ENCODE measurements around the gene KLHL7.

The KLHL7 gene, protein sequence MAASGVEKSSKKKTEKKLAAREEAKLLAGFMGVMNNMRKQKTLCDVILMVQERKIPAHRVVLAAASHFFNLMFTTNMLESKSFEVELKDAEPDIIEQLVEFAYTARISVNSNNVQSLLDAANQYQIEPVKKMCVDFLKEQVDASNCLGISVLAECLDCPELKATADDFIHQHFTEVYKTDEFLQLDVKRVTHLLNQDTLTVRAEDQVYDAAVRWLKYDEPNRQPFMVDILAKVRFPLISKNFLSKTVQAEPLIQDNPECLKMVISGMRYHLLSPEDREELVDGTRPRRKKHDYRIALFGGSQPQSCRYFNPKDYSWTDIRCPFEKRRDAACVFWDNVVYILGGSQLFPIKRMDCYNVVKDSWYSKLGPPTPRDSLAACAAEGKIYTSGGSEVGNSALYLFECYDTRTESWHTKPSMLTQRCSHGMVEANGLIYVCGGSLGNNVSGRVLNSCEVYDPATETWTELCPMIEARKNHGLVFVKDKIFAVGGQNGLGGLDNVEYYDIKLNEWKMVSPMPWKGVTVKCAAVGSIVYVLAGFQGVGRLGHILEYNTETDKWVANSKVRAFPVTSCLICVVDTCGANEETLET

GRCh38 chr7:23105644-23106056 is at the start of gene KLHL7:
Gene KLHL7, plus strand, starts transcription at chr7:23105785. Its CDS starts 242 bp downstream, at chr7:23106027.
- DNase-seq (ENCODE audit: low read depth) = peak; percentile 99
- H3K4me1 ChIP-seq (ENCODE audit: control insufficient read depth, insufficient read depth, low read length) = peaks cover 32% of the 10 kb centered on the region
- peaks cover 4% of the 10 kb centered on the region for H3K9me3 ChIP-seq (ENCODE audit: control insufficient read depth, low read length)
- H3K36me3 ChIP-seq (ENCODE audit: control insufficient read depth, insufficient read depth, low read length, severe bottlenecking) = no peaks in the 10 kb centered on the region
- H3K9ac ChIP-seq (ENCODE audit: low read length) = peak within 1 kb of the TSS; percentile 98
- no peaks in the 10 kb centered on the region for H3K27me3 ChIP-seq (replicated peaks; ENCODE audit: control insufficient read depth, insufficient read depth, low read length)
- peak within 1 kb of the TSS; percentile 99 for H3K4me3 ChIP-seq (ENCODE audit: low read length)

- Histone ChIP-seq H3K36me3 (ENCODE audit: control insufficient read depth, insufficient read depth, low read length, severe bottlenecking) (no peaks in the 10 kb centered on the region), H3K27me3 (replicated peaks; ENCODE audit: control insufficient read depth, insufficient read depth, low read length) (no peaks in the 10 kb centered on the region), H3K4me1 (ENCODE audit: control insufficient read depth, insufficient read depth, low read length) (peaks cover 11% of the 10 kb centered on the region), H3K9me3 (ENCODE audit: control insufficient read depth, low read length) (no peaks in the 10 kb centered on the region), H3K9ac (ENCODE audit: low read length) (peak overlapping the region; percentile 15), H3K4me3 (ENCODE audit: low read length) (peak overlapping the region; percentile 63)
- DNase-seq (ENCODE audit: low read depth) = no peak
Measured at GRCh38 chr7:23058408-23059096, 47.0 kb upstream of the KLHL7 start.

GRCh38 chr7:23061327-23061726 is 44.3 kb upstream of the KLHL7 start:
- Histone ChIP-seq H3K27me3 (replicated peaks; ENCODE audit: control insufficient read depth, insufficient read depth, low read length) (no peaks in the 10 kb centered on the region), H3K9me3 (ENCODE audit: control insufficient read depth, low read length) (no peaks in the 10 kb centered on the region), H3K4me3 (ENCODE audit: low read length) (no peak overlapping the region), H3K36me3 (ENCODE audit: control insufficient read depth, insufficient read depth, low read length, severe bottlenecking) (no peaks in the 10 kb centered on the region), H3K9ac (ENCODE audit: low read length) (no peak overlapping the region), H3K4me1 (ENCODE audit: control insufficient read depth, insufficient read depth, low read length) (peaks cover 16% of the 10 kb centered on the region)
- no peak for DNase-seq (ENCODE audit: low read depth)

- Histone ChIP-seq H3K27me3 (replicated peaks; ENCODE audit: control insufficient read depth, insufficient read depth, low read length) (no peaks in the 10 kb centered on the region), H3K36me3 (ENCODE audit: control insufficient read depth, insufficient read depth, low read length, severe bottlenecking) (no peaks in the 10 kb centered on the region), H3K9ac (ENCODE audit: low read length) (no peak overlapping the region), H3K4me1 (ENCODE audit: control insufficient read depth, insufficient read depth, low read length) (peaks cover 26% of the 10 kb centered on the region), H3K4me3 (ENCODE audit: low read length) (no peak overlapping the region), H3K9me3 (ENCODE audit: control insufficient read depth, low read length) (no peaks in the 10 kb centered on the region)
- DNase-seq (ENCODE audit: low read depth) = no peak
Measured at GRCh38 chr7:23062452-23062851, 43.1 kb upstream of the KLHL7 start.

GRCh38 chr7:23065974-23066373 is 39.6 kb upstream of the KLHL7 start:
- H3K36me3 ChIP-seq (ENCODE audit: control insufficient read depth, insufficient read depth, low read length, severe bottlenecking) = no peaks in the 10 kb centered on the region
- no peak for DNase-seq (ENCODE audit: low read depth)
- no peak overlapping the region for H3K9ac ChIP-seq (ENCODE audit: low read length)
- H3K27me3 ChIP-seq (replicated peaks; ENCODE audit: control insufficient read depth, insufficient read depth, low read length) = no peaks in the 10 kb centered on the region
- H3K4me3 ChIP-seq (ENCODE audit: low read length) = no peak overlapping the region
- no peaks in the 10 kb centered on the region for H3K9me3 ChIP-seq (ENCODE audit: control insufficient read depth, low read length)
- H3K4me1 ChIP-seq (ENCODE audit: control insufficient read depth, insufficient read depth, low read length) = peaks cover 23% of the 10 kb centered on the region

GRCh38 chr7:23067271-23067670 is 38.3 kb upstream of the KLHL7 start:
- H3K9ac ChIP-seq (ENCODE audit: low read length) = peak overlapping the region; percentile 25
- peak; percentile 28 for DNase-seq (ENCODE audit: low read depth)
- H3K4me1 ChIP-seq (ENCODE audit: control insufficient read depth, insufficient read depth, low read length) = peaks cover 29% of the 10 kb centered on the region
- no peaks in the 10 kb centered on the region for H3K9me3 ChIP-seq (ENCODE audit: control insufficient read depth, low read length)
- no peaks in the 10 kb centered on the region for H3K27me3 ChIP-seq (replicated peaks; ENCODE audit: control insufficient read depth, insufficient read depth, low read length)
- H3K4me3 ChIP-seq (ENCODE audit: low read length) = peak overlapping the region; percentile 39
- H3K36me3 ChIP-seq (ENCODE audit: control insufficient read depth, insufficient read depth, low read length, severe bottlenecking) = no peaks in the 10 kb centered on the region

DNA sequence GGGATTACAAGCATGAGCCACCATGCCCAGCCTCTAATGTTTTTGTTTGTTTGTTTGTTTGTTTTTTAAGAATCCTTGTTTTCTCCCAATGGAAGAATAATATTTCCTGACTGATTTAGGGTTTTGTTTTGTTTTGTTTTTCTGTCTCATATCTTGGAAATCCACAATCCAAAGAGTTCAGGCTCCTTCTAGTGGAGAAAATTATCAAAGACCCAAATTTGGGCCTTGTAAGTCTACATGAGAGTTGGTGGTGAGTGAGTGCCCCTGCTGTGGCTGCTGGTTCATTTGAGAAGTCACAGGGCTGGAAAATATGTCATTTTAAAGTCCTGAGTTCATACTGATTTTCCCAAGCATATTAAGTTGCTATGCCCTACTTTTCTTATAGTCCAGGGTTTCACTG is 33.5 kb upstream of the KLHL7 start:
- peaks cover 24% of the 10 kb centered on the region for H3K4me1 ChIP-seq (ENCODE audit: control insufficient read depth, insufficient read depth, low read length)
- H3K27me3 ChIP-seq (replicated peaks; ENCODE audit: control insufficient read depth, insufficient read depth, low read length) = no peaks in the 10 kb centered on the region
- no peak overlapping the region for H3K4me3 ChIP-seq (ENCODE audit: low read length)
- peak overlapping the region; percentile 56 for H3K9ac ChIP-seq (ENCODE audit: low read length)
- no peaks in the 10 kb centered on the region for H3K9me3 ChIP-seq (ENCODE audit: control insufficient read depth, low read length)
- no peaks in the 10 kb centered on the region for H3K36me3 ChIP-seq (ENCODE audit: control insufficient read depth, insufficient read depth, low read length, severe bottlenecking)
- DNase-seq (ENCODE audit: low read depth) = peak; percentile 58

DNA sequence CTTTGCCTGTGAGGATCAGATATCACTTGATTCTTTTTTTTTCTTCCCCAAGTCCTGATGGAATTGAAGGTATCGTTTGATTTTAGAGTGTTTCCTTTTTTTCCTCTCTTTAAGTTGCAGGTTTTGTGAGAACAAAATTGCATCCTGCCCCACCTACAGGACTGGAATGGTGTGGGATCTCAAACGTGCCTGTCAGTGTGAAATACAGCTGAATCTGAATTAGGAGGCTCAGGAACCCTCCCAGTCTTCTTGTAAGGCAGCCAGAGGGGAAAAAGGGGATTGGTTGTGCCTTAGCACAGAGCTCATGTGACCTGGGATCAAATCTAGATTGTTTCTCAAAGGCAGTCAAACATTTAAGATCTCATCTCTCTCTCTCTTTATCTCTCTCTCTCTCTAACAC is 32.7 kb upstream of the KLHL7 start:
- Histone ChIP-seq H3K9me3 (ENCODE audit: control insufficient read depth, low read length) (no peaks in the 10 kb centered on the region), H3K36me3 (ENCODE audit: control insufficient read depth, insufficient read depth, low read length, severe bottlenecking) (no peaks in the 10 kb centered on the region), H3K27me3 (replicated peaks; ENCODE audit: control insufficient read depth, insufficient read depth, low read length) (no peaks in the 10 kb centered on the region), H3K4me1 (ENCODE audit: control insufficient read depth, insufficient read depth, low read length) (peaks cover 17% of the 10 kb centered on the region), H3K9ac (ENCODE audit: low read length) (peak overlapping the region; percentile 56), H3K4me3 (ENCODE audit: low read length) (no peak overlapping the region)
- no peak for DNase-seq (ENCODE audit: low read depth)

DNA sequence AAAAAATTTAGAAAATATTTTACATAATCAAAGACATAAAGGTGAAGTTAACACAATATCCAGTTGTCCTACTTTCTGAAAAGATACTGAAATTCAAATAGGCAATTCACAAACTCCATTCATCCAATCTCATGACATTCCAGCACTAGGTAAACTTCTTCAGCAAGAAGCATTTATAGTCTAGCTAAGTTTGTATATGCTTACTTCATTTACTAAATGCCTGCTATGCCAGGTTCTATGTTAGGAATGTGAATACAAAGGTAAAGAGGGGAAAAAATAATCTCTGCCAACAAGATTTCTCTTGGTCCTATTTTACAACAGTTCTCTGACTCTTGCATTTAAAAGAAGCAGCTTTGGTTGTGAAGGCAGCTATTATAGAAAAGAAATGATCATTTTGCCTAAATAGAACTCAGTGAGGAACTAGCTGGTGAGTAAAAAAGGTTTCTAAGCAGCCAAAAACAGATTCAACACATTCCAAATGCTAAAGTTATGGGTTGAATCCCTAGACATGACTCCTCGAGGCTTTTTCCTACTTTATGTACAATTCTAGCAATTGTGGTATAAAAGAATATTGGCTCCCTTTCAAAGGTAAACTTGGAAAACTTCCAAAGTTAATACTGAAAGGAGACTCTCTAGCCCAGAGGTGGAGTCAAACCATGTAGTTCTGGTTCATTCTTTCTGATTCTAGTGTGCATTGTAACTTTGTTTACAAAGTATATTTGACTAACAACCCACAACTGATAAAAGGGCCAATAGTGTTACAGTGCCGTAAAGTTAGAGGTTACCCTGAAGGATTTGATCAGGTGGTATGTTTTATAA is 30.9 kb upstream of the KLHL7 start:
- Histone ChIP-seq H3K9ac (ENCODE audit: low read length) (no peak overlapping the region), H3K27me3 (replicated peaks; ENCODE audit: control insufficient read depth, insufficient read depth, low read length) (no peaks in the 10 kb centered on the region), H3K4me3 (ENCODE audit: low read length) (no peak overlapping the region), H3K4me1 (ENCODE audit: control insufficient read depth, insufficient read depth, low read length) (peaks cover 14% of the 10 kb centered on the region), H3K36me3 (ENCODE audit: control insufficient read depth, insufficient read depth, low read length, severe bottlenecking) (no peaks in the 10 kb centered on the region), H3K9me3 (ENCODE audit: control insufficient read depth, low read length) (no peaks in the 10 kb centered on the region)
- no peak for DNase-seq (ENCODE audit: low read depth)

GRCh38 chr7:23075571-23075970 is 30.0 kb upstream of the KLHL7 start:
- no peaks in the 10 kb centered on the region for H3K9me3 ChIP-seq (ENCODE audit: control insufficient read depth, low read length)
- H3K4me3 ChIP-seq (ENCODE audit: low read length) = no peak overlapping the region
- no peak overlapping the region for H3K9ac ChIP-seq (ENCODE audit: low read length)
- H3K4me1 ChIP-seq (ENCODE audit: control insufficient read depth, insufficient read depth, low read length) = peaks cover 14% of the 10 kb centered on the region
- H3K27me3 ChIP-seq (replicated peaks; ENCODE audit: control insufficient read depth, insufficient read depth, low read length) = no peaks in the 10 kb centered on the region
- H3K36me3 ChIP-seq (ENCODE audit: control insufficient read depth, insufficient read depth, low read length, severe bottlenecking) = no peaks in the 10 kb centered on the region
- DNase-seq (ENCODE audit: low read depth) = no peak

DNA sequence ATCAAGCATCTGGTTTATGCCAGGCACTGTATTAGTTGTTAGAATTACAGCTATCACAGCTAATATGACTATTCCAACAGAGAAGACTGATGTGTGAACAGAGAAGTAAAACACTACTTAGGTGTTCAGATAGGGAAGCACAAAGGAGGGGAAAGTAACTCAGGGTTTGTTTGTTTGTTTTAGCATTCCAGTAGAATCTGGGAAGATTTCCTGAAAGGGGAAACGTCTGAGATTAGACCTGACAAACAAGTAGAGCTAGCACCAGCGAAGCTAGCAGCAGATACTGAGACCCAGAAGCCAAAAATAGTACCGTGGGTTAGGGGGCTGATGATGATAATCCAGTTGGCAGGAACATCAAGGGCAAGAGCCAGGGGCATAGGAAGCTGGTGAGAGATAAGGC is 28.8 kb upstream of the KLHL7 start:
- Histone ChIP-seq H3K4me1 (ENCODE audit: control insufficient read depth, insufficient read depth, low read length) (peaks cover 12% of the 10 kb centered on the region), H3K27me3 (replicated peaks; ENCODE audit: control insufficient read depth, insufficient read depth, low read length) (no peaks in the 10 kb centered on the region), H3K9ac (ENCODE audit: low read length) (no peak overlapping the region), H3K4me3 (ENCODE audit: low read length) (no peak overlapping the region), H3K9me3 (ENCODE audit: control insufficient read depth, low read length) (no peaks in the 10 kb centered on the region), H3K36me3 (ENCODE audit: control insufficient read depth, insufficient read depth, low read length, severe bottlenecking) (no peaks in the 10 kb centered on the region)
- DNase-seq (ENCODE audit: low read depth) = no peak
